Endothelial cell of umbilical vein (primary cell): ENCODE results near the gene FANK1. TPM values are rescaled to one million over a fixed set of nuclear protein-coding genes. Genes with fewer than 3 reads are reported as not detected.
"Not testable (repeated sequence)": the region's sequence is repeated elsewhere in the genome, so short reads cannot be mapped to it uniquely, and the experiment has no call there.

Source experiments
- BruUV-seq: library from RNA; stranded (reverse); fragments of 400-500 nt; replicated peaks from 2 replicates; lab custom pipeline; 2021; lab: Mats Ljungman, UMichigan
- CTCF ChIA-PET: fragments of 300-600, 350-600 bp; sonication (Branson Sonifier 250); formaldehyde crosslinking; loops from one replicate; lab custom pipeline; 2021; ENCODE audit warnings: antibody characterized with exemption, inconsistent platforms; lab: Charles Lee
- POLR2A ChIA-PET: fragments of 300-600, 350-600 bp; sonication (Branson Sonifier 250); formaldehyde crosslinking; loops from one replicate; lab custom pipeline; 2021; ENCODE audit warnings: antibody characterized with exemption, inconsistent platforms; lab: Charles Lee
- DNase-seq: peaks from one replicate; pipeline ENCODE4 v3.0.0-alpha.2; 2011; ENCODE audit warnings: low read depth, low spot score
- FAIRE-seq: peaks from 2 replicates; lab custom pipeline; 2011; peaks lifted over from hg19 to GRCh38; lab: Jason Lieb, UNC
- H2AFZ ChIP-seq: 2 replicates; pipeline ENCODE4 v1.6.0; 2012; ENCODE audit warnings: low read depth, low read length, control low read depth, inconsistent platforms
- H3K27ac ChIP-seq: 2 replicates; pipeline ENCODE4 v1.5.1; 2011; ENCODE audit warnings: low read depth, mild to moderate bottlenecking, control low read depth, low read length, moderate library complexity; ENCODE audit not compliant: insufficient read depth
- H3K27me3 ChIP-seq, 2 experiments: 2 replicates each; pipeline versions ENCODE4 v1.6.0 to v1.6.1; 2011; ENCODE audit warnings: low read length in 2 of 2, mixed read lengths in 1 of 2; ENCODE audit not compliant: control insufficient read depth in 2 of 2, insufficient read depth in 2 of 2
- H3K36me3 ChIP-seq, 2 experiments: 2 replicates in 1 of 2; 3 replicates in 1 of 2; pipeline ENCODE4 v1.5.1; 2011; ENCODE audit warnings: low read length in 2 of 2, mild to moderate bottlenecking in 1 of 2, moderate library complexity in 1 of 2; ENCODE audit not compliant: control insufficient read depth in 2 of 2, insufficient read depth in 2 of 2; ENCODE audit errors: extremely low read depth in 1 of 2
- H3K4me1 ChIP-seq: 3 replicates; pipeline ENCODE4 v1.5.1; 2011; ENCODE audit warnings: mild to moderate bottlenecking, low read length; ENCODE audit not compliant: control insufficient read depth, insufficient read depth; ENCODE audit errors: extremely low read depth
- H3K4me2 ChIP-seq: 2 replicates; pipeline ENCODE4 v1.6.1; 2011; ENCODE audit warnings: low read length, control low read depth, mixed read lengths; ENCODE audit not compliant: insufficient read depth
- H3K4me3 ChIP-seq, 3 experiments: fragments of 200-600 bp in 1 of 3; sonication (generic), shearing (Covaris generic) in 1 of 3; replicated peaks in 1 of 3; 2 replicates each; pipeline ENCODE4 v1.5.1; 2011 to 2016; ENCODE audit warnings: control low read depth in 3 of 3, low read length in 3 of 3, mild to moderate bottlenecking in 2 of 3, inconsistent platforms in 1 of 3, low read depth in 1 of 3, moderate library complexity in 1 of 3; ENCODE audit not compliant: insufficient read depth in 1 of 3
- H3K79me2 ChIP-seq: 2 replicates; pipeline ENCODE4 v1.6.0; 2012; ENCODE audit warnings: low read length, inconsistent platforms; ENCODE audit not compliant: control insufficient read depth, insufficient read depth
- H3K9ac ChIP-seq: replicated peaks from 2 replicates; pipeline ENCODE3; 2011; ENCODE audit warnings: low read length, control low read depth; ENCODE audit not compliant: insufficient read depth; ENCODE audit errors: extremely low read depth
- H3K9me1 ChIP-seq: replicated peaks from 3 replicates; pipeline ENCODE4 v1.6.0; 2011; ENCODE audit warnings: mild to moderate bottlenecking, low read length; ENCODE audit not compliant: control insufficient read depth, insufficient read depth; ENCODE audit errors: extremely low read depth
- H3K9me3 ChIP-seq: replicated peaks from 2 replicates; pipeline ENCODE4 v1.5.1; 2012; ENCODE audit warnings: low read length, inconsistent platforms; ENCODE audit not compliant: control insufficient read depth, insufficient read depth
- H4K20me1 ChIP-seq: replicated peaks from 2 replicates; pipeline ENCODE3; 2011; ENCODE audit warnings: mild to moderate bottlenecking, low read length; ENCODE audit not compliant: control insufficient read depth, insufficient read depth; ENCODE audit errors: extremely low read depth
- CTCF ChIP-seq, 2 donors: IDR thresholded peaks; 1 replicate in 1 of 2; 2 replicates in 1 of 2; pipeline ENCODE4 v1.5.1; 2011; ENCODE audit warnings: low read length in 2 of 2, mild to moderate bottlenecking in 2 of 2, moderate library complexity in 2 of 2, control low read depth in 1 of 2, inconsistent platforms in 1 of 2, low read depth in 1 of 2; ENCODE audit not compliant: insufficient read depth in 1 of 2; ENCODE audit errors: extremely low read depth in 1 of 2
- EZH2 ChIP-seq: IDR thresholded peaks from 2 replicates; pipeline ENCODE4 v1.6.1; 2012; ENCODE audit warnings: borderline replicate concordance, low read depth, mild to moderate bottlenecking, moderate library complexity, low read length, inconsistent platforms; ENCODE audit not compliant: severe bottlenecking
- FOS ChIP-seq: IDR thresholded peaks from 2 replicates; pipeline ENCODE4 v1.6.1; 2011; ENCODE audit warnings: mild to moderate bottlenecking, low read length, moderate library complexity, borderline replicate concordance; ENCODE audit not compliant: insufficient read depth
- GATA2 ChIP-seq: IDR thresholded peaks from 2 replicates; pipeline ENCODE4 v1.7.0; 2011; ENCODE audit warnings: low read depth, mild to moderate bottlenecking, moderate library complexity, mixed read lengths, low read length; ENCODE audit not compliant: insufficient read length, insufficient read depth
- JUN ChIP-seq: IDR thresholded peaks from 2 replicates; pipeline ENCODE4 v1.6.1; 2011; ENCODE audit warnings: borderline replicate concordance, low read depth; ENCODE audit not compliant: insufficient read length, insufficient read depth
- MAX ChIP-seq: IDR thresholded peaks from 2 replicates; pipeline ENCODE4 v1.6.1; 2011; ENCODE audit not compliant: insufficient read depth, insufficient read length
- MYC ChIP-seq: IDR thresholded peaks from one replicate; pipeline ENCODE4 v1.6.1; 2011; ENCODE audit warnings: mild to moderate bottlenecking, low read depth, low read length
- POLR2A ChIP-seq: IDR thresholded peaks from 2 replicates; pipeline ENCODE4 v1.6.1; 2012; ENCODE audit warnings: low read depth, mild to moderate bottlenecking, control low read depth, low read length
- POLR2AphosphoS5 ChIP-seq: IDR thresholded peaks from 2 replicates; pipeline ENCODE4 v1.6.1; 2012; ENCODE audit warnings: low read depth, mild to moderate bottlenecking, control low read depth, low read length, moderate library complexity; ENCODE audit not compliant: insufficient read depth
- dilution Hi-C: fragments of 300-500 bp; cut with MboI; formaldehyde crosslinking; loops from one replicate; pipeline ENCODE4 v1.15.0; 2019; ENCODE audit warnings: low sequenced_read_pairs; ENCODE audit not compliant: extremely low pct_ligation_motif_present
- intact Hi-C: fragments of 100-400 bp; cut with micrococcal nuclease; formaldehyde crosslinking; loops from one replicate; pipeline ENCODE4 v1.10.0; 2022
- polyA plus RNA-seq, 4 experiments: library from polyadenylated mRNA; depleted of rRNA in 3 of 4; stranded (reverse) in 3 of 4; unstranded in 1 of 4; fragments of >200 nt; gene quantifications; 2 replicates each; pipeline versions ENCODE4 v1.2.1 to v1.2.3, GENCODE V29; 2011 to 2012; ENCODE audit warnings: missing spikeins in 1 of 4
- total RNA-seq: library from RNA; stranded (reverse); gene quantifications from 2 replicates; pipeline ENCODE4 v1.2.3, GENCODE V29; 2021

The FANK1 gene
- total and polyA plus RNA-seq, 2 donors (not counting 3 experiments of a cell fraction or from before 2014, with no cell fraction given), result 1.6 to 1.9 TPM

- POLR2A ChIA-PET, H3K4me3 ChIP-seq, BruUV-seq: not testable (repeated sequence)
Observed at GRCh38 chr10:126047749-126048148, 151.4 kb downstream of the FANK1 start.

GRCh38 chr10:126049759-126050700, 153.7 kb downstream of the FANK1 start:
- peak overlapping the region; percentile 78 for H3K27ac ChIP-seq
- TF ChIP-seq MYC, result peak; percentile 94
- peak; percentile 89 for TF ChIP-seq MAX
- TF ChIP-seq FOS, result peak; percentile 71
- TF ChIP-seq POLR2AphosphoS5, result peak; percentile 76
- TF ChIP-seq EZH2, result no peak
- TF ChIP-seq POLR2A, result no peak
- peak; percentile 88 for TF ChIP-seq GATA2
- TF ChIP-seq CTCF (IDR thresholded peaks at IDR 0.05; ENCODE audit: extremely low read depth in 1 of 2, insufficient read depth in 1 of 2, low read depth in 1 of 2, low read length in 2 of 2), result no peak
- TF ChIP-seq JUN, result no peak
- no peaks in the 10 kb centered on the region for H4K20me1 ChIP-seq
- POLR2A ChIA-PET, result interaction anchor here (0.8 to 1.5 kb wide), 2 partner anchors 10 to 12 kb away, joined by 4 to 7 read pairs; no protein-coding TSS in a partner anchor
- H3K9me1 ChIP-seq, result no peaks in the 10 kb centered on the region
- no peaks in the 10 kb centered on the region for H3K79me2 ChIP-seq
- DNase-seq (peak; percentile 96), FAIRE-seq (peak; percentile 98)
- CTCF ChIA-PET, result interaction anchor here (0.8 to 1.8 kb wide), 8 partner anchors 10 to 116 kb away, joined by 3 to 11 read pairs (median 6); no protein-coding TSS in a partner anchor
- BruUV-seq, result no TSS peak
- intact Hi-C loops, result loop anchor here (1.0 to 10.0 kb wide), 3 partner anchors 8 to 155 kb away; partner anchors contain the start of gene FANK1
- peaks cover 22% of the 10 kb centered on the region for H3K4me1 ChIP-seq
- peak overlapping the region; percentile 49 for H2AFZ ChIP-seq
- H3K27me3 ChIP-seq, result no peaks in the 10 kb centered on the region
- peak overlapping the region; percentile 45 for H3K4me2 ChIP-seq
- dilution Hi-C loops, result no loop called here
- H3K4me3 ChIP-seq, result no peak overlapping the region
- peak overlapping the region; percentile 50 for H3K9ac ChIP-seq
- no peaks in the 10 kb centered on the region for H3K36me3 ChIP-seq
- no peaks in the 10 kb centered on the region for H3K9me3 ChIP-seq

More at GRCh38 chr10:126047749-126048148, 151.4 kb downstream of the FANK1 start:
- FAIRE-seq, H2AFZ ChIP-seq, H3K4me2 ChIP-seq, DNase-seq, H3K9me3 ChIP-seq, CTCF ChIA-PET, H3K79me2 ChIP-seq, H3K9me1 ChIP-seq, H3K36me3 ChIP-seq, H4K20me1 ChIP-seq, H3K9ac ChIP-seq, dilution Hi-C loops, H3K27me3 ChIP-seq, H3K27ac ChIP-seq: not testable (repeated sequence)
- H3K4me1 ChIP-seq, result peaks cover 22% of the 10 kb centered on the region
- intact Hi-C loops, result loop anchor here (10.0 kb wide), 1 partner anchor 153 kb away; the partner anchor contains the start of gene FANK1
